Measurements from ENCODE around the gene GREM2.

The GREM2 gene

GRCh38 chr1:240455228-240455821 lies 156.6 kb downstream of the GREM2 start:
- DNase-seq (ENCODE audit: low read depth), result no peak

- DNase-seq (ENCODE audit: low read depth), result no peak
Measured at GRCh38 chr1:240445369-240445768, 166.6 kb downstream of the GREM2 start.

- DNase-seq (ENCODE audit: low read depth), result no peak
Measured at GRCh38 chr1:240441669-240442068, 170.3 kb downstream of the GREM2 start.
